Stimulated activated CD4-positive, alpha-beta T cell treated with anti-CD3 and anti-CD28 coated beads, Interleukin-4, amount 100 ng/mL, for 1 hour (primary cell): ENCODE measurements around the gene GAK.

Experiments
- DNase-seq: peaks from one replicate; pipeline ENCODE4 v3.0.0-alpha.2; 2020

The GAK gene

GRCh38 chr4:906339-907102 is 25.6 kb downstream of the GAK start:
- no peak for DNase-seq

GRCh38 chr4:905485-906338 is 26.4 kb downstream of the GAK start:
- no peak for DNase-seq

- no peak for DNase-seq
These were observed 28.8 kb downstream of the GAK start for GRCh38 chr4:903066-904046.

- no peak for DNase-seq
These were observed 30.8 kb downstream of the GAK start for GRCh38 chr4:901192-901910.

GRCh38 chr4:900721-901120 is 31.4 kb downstream of the GAK start:
- no peak for DNase-seq

- no peak for DNase-seq
These were observed 32.0 kb downstream of the GAK start for GRCh38 chr4:900073-900472.

- no peak for DNase-seq
These were observed 32.6 kb downstream of the GAK start for GRCh38 chr4:899556-899906.

- no peak for DNase-seq
These were observed 33.1 kb downstream of the GAK start for GRCh38 chr4:898869-899555.

- no peak for DNase-seq
These were observed 34.0 kb downstream of the GAK start for GRCh38 chr4:898123-898522.

- DNase-seq: no peak
These were observed 35.5 kb downstream of the GAK start for GRCh38 chr4:896630-897029.

- DNase-seq: no peak
These were observed 35.9 kb downstream of the GAK start for GRCh38 chr4:896216-896615.

- DNase-seq: no peak
These were observed 36.5 kb downstream of the GAK start for GRCh38 chr4:895596-895995.

GRCh38 chr4:893995-894705 is 38.0 kb downstream of the GAK start:
- DNase-seq: no peak

- DNase-seq: no peak
These were observed 38.7 kb downstream of the GAK start for GRCh38 chr4:893276-893994.

GRCh38 chr4:892780-893179 is 39.3 kb downstream of the GAK start:
- no peak for DNase-seq

GRCh38 chr4:891747-892146 is 40.4 kb downstream of the GAK start:
- DNase-seq: peak; percentile 26

GRCh38 chr4:890036-890695 is 42.0 kb downstream of the GAK start:
- DNase-seq: no peak

- DNase-seq: no peak
These were observed 42.6 kb downstream of the GAK start for GRCh38 chr4:889516-889915.

GRCh38 chr4:888029-888428 is 44.1 kb downstream of the GAK start:
- DNase-seq: no peak
